Stomach (tissue), 4 donors: Measurements from ENCODE around the gene ESRRG.

Source experiments
- EP300 ChIP-seq: sonication (generic); formaldehyde crosslinking; IDR thresholded peaks from one replicate; pipeline ENCODE4 v1.6.1; 2017; ENCODE audit warnings: antibody characterized with exemption
- POLR2A ChIP-seq, 4 donors: fragments of 450-650 bp; IDR thresholded peaks; one replicate each; pipeline ENCODE4 v1.6.1; 2016; ENCODE audit warnings: antibody characterized with exemption in 4 of 4, control low read depth in 2 of 4, mild to moderate bottlenecking in 1 of 4, moderate library complexity in 1 of 4
- POLR2AphosphoS5 ChIP-seq, 3 donors: sonication (generic); formaldehyde crosslinking; IDR thresholded peaks; one replicate each; pipeline ENCODE4 v1.6.1; 2016; ENCODE audit warnings: antibody characterized with exemption in 3 of 3
- TF ChIP-seq, protein P1 (sequence below), 7 experiments: fragments of 450-650 bp in 4 of 7; fragments of 200-600 bp in 3 of 7; sonication (generic) in 3 of 7; IDR thresholded peaks; one replicate each; pipeline ENCODE4 v1.5.1; 2016 to 2019; ENCODE audit warnings: antibody characterized with exemption in 7 of 7, control low read depth in 2 of 7, mild to moderate bottlenecking in 1 of 7

DNA sequence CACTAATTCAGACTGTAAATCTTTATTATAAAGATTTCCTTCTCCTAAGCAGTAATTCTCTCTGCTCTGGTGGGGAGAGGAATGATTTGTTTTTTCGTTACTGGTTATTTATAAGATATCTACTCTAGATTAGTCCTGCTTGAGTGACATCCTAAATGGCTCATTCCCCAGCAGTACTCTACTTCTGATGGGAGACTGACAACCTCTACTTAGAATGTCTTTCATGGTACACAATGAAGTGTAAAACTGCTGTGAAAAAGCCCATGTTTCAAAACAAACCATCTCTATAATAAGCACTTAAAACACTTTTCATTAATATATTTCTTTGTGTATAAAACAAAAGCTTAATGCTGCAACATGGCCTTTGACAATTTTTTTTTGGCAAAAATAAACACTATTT, 33.9 kb upstream of the ESRRG start:
- TF ChIP-seq POLR2A (IDR thresholded peaks at IDR 0.05) (no peak), EP300 (no peak), POLR2AphosphoS5 (IDR thresholded peaks at IDR 0.05) (no peak)
- TF ChIP-seq, protein P1, sequence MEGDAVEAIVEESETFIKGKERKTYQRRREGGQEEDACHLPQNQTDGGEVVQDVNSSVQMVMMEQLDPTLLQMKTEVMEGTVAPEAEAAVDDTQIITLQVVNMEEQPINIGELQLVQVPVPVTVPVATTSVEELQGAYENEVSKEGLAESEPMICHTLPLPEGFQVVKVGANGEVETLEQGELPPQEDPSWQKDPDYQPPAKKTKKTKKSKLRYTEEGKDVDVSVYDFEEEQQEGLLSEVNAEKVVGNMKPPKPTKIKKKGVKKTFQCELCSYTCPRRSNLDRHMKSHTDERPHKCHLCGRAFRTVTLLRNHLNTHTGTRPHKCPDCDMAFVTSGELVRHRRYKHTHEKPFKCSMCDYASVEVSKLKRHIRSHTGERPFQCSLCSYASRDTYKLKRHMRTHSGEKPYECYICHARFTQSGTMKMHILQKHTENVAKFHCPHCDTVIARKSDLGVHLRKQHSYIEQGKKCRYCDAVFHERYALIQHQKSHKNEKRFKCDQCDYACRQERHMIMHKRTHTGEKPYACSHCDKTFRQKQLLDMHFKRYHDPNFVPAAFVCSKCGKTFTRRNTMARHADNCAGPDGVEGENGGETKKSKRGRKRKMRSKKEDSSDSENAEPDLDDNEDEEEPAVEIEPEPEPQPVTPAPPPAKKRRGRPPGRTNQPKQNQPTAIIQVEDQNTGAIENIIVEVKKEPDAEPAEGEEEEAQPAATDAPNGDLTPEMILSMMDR (IDR thresholded peaks at IDR 0.05), result no peak
